Motor neuron (in vitro differentiated cells): ENCODE measurements around the gene NPLOC4. TPM values are rescaled to one million over a fixed set of nuclear protein-coding genes. Genes with fewer than 3 reads are reported as not detected.
"Not testable (repeated sequence)": the region's sequence is repeated elsewhere in the genome, so short reads cannot be mapped to it uniquely, and the experiment has no call there.

ENCODE experiments used
- ATAC-seq, 8 experiments: fragments of 200-7000 bp; cut with Tn5 transposase; replicated peaks in 6 of 8; 2 replicates each; pipeline ENCODE4 v1.8.0; 2021; ENCODE audit warnings: mild to moderate bottlenecking in 8 of 8, moderate library complexity in 8 of 8
- H3K27ac ChIP-seq, 2 donors: fragments of 250-450 bp; sonication (Bioruptor Pico); 2 replicates each; pipeline ENCODE4 v1.9.0; 2021; ENCODE audit warnings: antibody characterized with exemption in 2 of 2, mild to moderate bottlenecking in 2 of 2, moderate library complexity in 1 of 2
- H3K4me1 ChIP-seq, 2 donors: fragments of 250-450 bp; sonication (Bioruptor Pico); replicated peaks in 1 of 2; 2 replicates each; pipeline ENCODE4 v1.6.1; 2021; ENCODE audit warnings: antibody characterized with exemption in 2 of 2, mild to moderate bottlenecking in 2 of 2, moderate library complexity in 1 of 2
- H3K4me3 ChIP-seq, 5 donors: fragments of 250-450 bp; sonication (Bioruptor Pico); 2 replicates each; pipeline ENCODE4 v1.9.0; 2021; ENCODE audit warnings: antibody characterized with exemption in 5 of 5, mild to moderate bottlenecking in 5 of 5, moderate library complexity in 4 of 5
- WGBS, 10 experiments: fragments of 450-650 bp; shearing (Covaris generic); methylation state at CpG; one replicate each; pipeline ENCODE4 v1.0.0; 2022; 5-methylcytosine and 5-hydroxymethylcytosine counted together
- in situ Hi-C, 9 experiments: fragments of 400-800 bp; cut with MboI; loops; one replicate each; pipeline ENCODE4 v1.15.0; 2021; ENCODE audit warnings: low sequenced_read_pairs in 9 of 9, low pct_unique_long_range_greater_than_20kb in 2 of 9; ENCODE audit not compliant: unreplicated experiment in 9 of 9
- total RNA-seq, 8 experiments: library from RNA; unstranded; fragments of 300-600 nt; gene quantifications; 2 replicates each; pipeline versions ENCODE4 v1.2.3 to v1.2.4, GENCODE V29; 2022

NPLOC4 gene
- total RNA-seq = 10 to 100 TPM; 19.3 to 78.3 (median 41.8) TPM

- ATAC-seq = peak; percentile 75 to 94 (median 88)
- Histone ChIP-seq H3K4me1 (peaks cover 8 to 9% of the 10 kb centered on the region in 2 donors), H3K27ac (peak within 1 kb of the TSS; percentile 91 to 92), H3K4me3 (peak within 1 kb of the TSS; percentile 73 to 99 (median 87))
- in situ Hi-C loops = no loop called here
- 0 to 7% (median 0%) methylated on average over 1 to 13 of the region's 77 CpGs; no CpG with 5 or more reads in 4 of the 10 experiments for WGBS, 10 experiments
Observed at GRCh38 chr17:81636505-81637288, at the start of gene NPLOC4, which contains the start of gene TSPAN10. NPLOC4 (minus strand) TSS chr17:81637112; CDS start chr17:81636930, 182 bp downstream. TSPAN10 (plus strand) TSS chr17:81637196; CDS start chr17:81642413, 5,217 bp downstream.

- Histone ChIP-seq H3K4me3 (no peak overlapping the region), H3K27ac (no peak overlapping the region), H3K4me1 (peaks cover 8 to 13% of the 10 kb centered on the region in 2 donors)
- no peak for ATAC-seq
- 100% methylated on average over 2 of the region's 20 CpGs; no CpG with 5 or more reads in 9 of the 10 experiments for WGBS, 10 experiments
- in situ Hi-C loops = no loop called here
Observed at GRCh38 chr17:81686614-81687013, 49.7 kb upstream of the NPLOC4 start.

GRCh38 chr17:81685108-81685507, 48.2 kb upstream of the NPLOC4 start:
- WGBS, 10 experiments = 25 to 69% (median 56%) methylated on average over 2 to 11 of the region's 12 CpGs; no CpG with 5 or more reads in 5 of the 10 experiments
- ATAC-seq = peak in 2 of 8 experiments; percentile 0 to 2
- H3K27ac ChIP-seq = no peak overlapping the region
- in situ Hi-C loops = no loop called here
- peak overlapping the region; percentile 81 to 97 (median 90) for H3K4me3 ChIP-seq
- peaks cover 8 to 13% of the 10 kb centered on the region in 2 donors for H3K4me1 ChIP-seq

GRCh38 chr17:81684442-81684911, 47.6 kb upstream of the NPLOC4 start:
- Histone ChIP-seq H3K4me1 (peaks cover 8 to 13% of the 10 kb centered on the region in 2 donors), H3K27ac (peak overlapping the region; percentile 74 to 86), H3K4me3 (peak overlapping the region; percentile 81 to 97 (median 90))
- in situ Hi-C loops = no loop called here
- peak in 2 of 8 experiments; percentile 29 to 39 for ATAC-seq
- 0 to 21% (median 0%) methylated on average over 1 to 9 of the region's 16 CpGs; no CpG with 5 or more reads in 1 of the 10 experiments for WGBS, 10 experiments

GRCh38 chr17:81683584-81684441, 46.9 kb upstream of the NPLOC4 start, which contains the start of the genes ARL16 and HGS:
ARL16 (minus strand) TSS chr17:81683797; CDS start chr17:81683753, 44 bp downstream.
HGS (plus strand) TSS chr17:81684011; CDS start chr17:81684067, 56 bp downstream.
- in situ Hi-C loops = no loop called here

GRCh38 chr17:81683208-81683583, 46.3 kb upstream of the NPLOC4 start:
- peaks cover 8 to 13% of the 10 kb centered on the region in 2 donors for H3K4me1 ChIP-seq
- WGBS, 10 experiments = 0 to 2% (median 0%) methylated on average over 4 to 19 of the region's 37 CpGs; no CpG with 5 or more reads in 7 of the 10 experiments
- in situ Hi-C loops = no loop called here
- peak in 3 of 8 experiments; percentile 4 to 14 (median 6) for ATAC-seq
- H3K4me3 ChIP-seq = peak overlapping the region; percentile 81 to 97 (median 90)
- H3K27ac ChIP-seq = peak overlapping the region; percentile 89 to 92

More at GRCh38 chr17:81683584-81684441, 46.9 kb upstream of the NPLOC4 start, which contains the start of the genes ARL16 and HGS:
- 0 to 1% (median 0%) methylated on average over 4 to 32 of the region's 112 CpGs; no CpG with 5 or more reads in 5 of the 10 experiments for WGBS, 10 experiments
- Histone ChIP-seq H3K4me3 (peak within 1 kb of the TSS; percentile 81 to 97 (median 90)), H3K4me1 (peaks cover 8 to 13% of the 10 kb centered on the region in 2 donors), H3K27ac (peak within 1 kb of the TSS; percentile 89 to 92)
- ATAC-seq = peak; percentile 81 to 96 (median 94)

- WGBS, 10 experiments = 0 to 85% (median 34%) methylated on average over 2 to 11 of the region's 19 CpGs; no CpG with 5 or more reads in 4 of the 10 experiments
- Histone ChIP-seq H3K27ac (peak overlapping the region; percentile 89 to 92), H3K4me1 (peaks cover 8 to 13% of the 10 kb centered on the region in 2 donors), H3K4me3 (peak overlapping the region; percentile 81 to 97 (median 90))
- in situ Hi-C loops = no loop called here
- no peak for ATAC-seq
Observed at GRCh38 chr17:81682565-81683207, 45.8 kb upstream of the NPLOC4 start.

- WGBS, 10 experiments = 80 to 100% (median 94%) methylated on average over 1 to 3 of the region's 17 CpGs; no CpG with 5 or more reads in 6 of the 10 experiments
- H3K4me3 ChIP-seq = no peak overlapping the region
- in situ Hi-C loops = no loop called here
- H3K4me1 ChIP-seq = peaks cover 8 to 13% of the 10 kb centered on the region in 2 donors
- no peak overlapping the region for H3K27ac ChIP-seq
- ATAC-seq = no peak
Observed at GRCh38 chr17:81681672-81682071, 44.8 kb upstream of the NPLOC4 start.

- Histone ChIP-seq H3K4me3 (no peak overlapping the region), H3K4me1 (peaks cover 11 to 13% of the 10 kb centered on the region in 2 donors), H3K27ac (no peak overlapping the region)
- in situ Hi-C loops = no loop called here
- no peak for ATAC-seq
- 61 to 97% (median 91%) methylated on average over 2 to 10 of the region's 11 CpGs; no CpG with 5 or more reads in 3 of the 10 experiments for WGBS, 10 experiments
Observed at GRCh38 chr17:81680150-81680549, 43.2 kb upstream of the NPLOC4 start.

GRCh38 chr17:81676906-81677305, 40.0 kb upstream of the NPLOC4 start:
- H3K4me1 ChIP-seq = peaks cover 0 to 3% of the 10 kb centered on the region in 2 donors
- in situ Hi-C loops = no loop called here
- no peak overlapping the region for H3K27ac ChIP-seq
- H3K4me3 ChIP-seq = no peak overlapping the region
- peak in 4 of 8 experiments; percentile 8 to 18 (median 10) for ATAC-seq
- WGBS, 10 experiments = 80 to 97% (median 93%) methylated on average over 1 to 6 of the region's 17 CpGs; no CpG with 5 or more reads in 6 of the 10 experiments

- H3K4me1 ChIP-seq, H3K4me3 ChIP-seq, in situ Hi-C loops, H3K27ac ChIP-seq: not testable (repeated sequence)
- ATAC-seq = peak in 1 of 8 experiments; percentile 24
- 14 to 62% (median 47%) methylated on average over 2 to 9 of the region's 18 CpGs; no CpG with 5 or more reads in 5 of the 10 experiments for WGBS, 10 experiments
Observed at GRCh38 chr17:81675515-81676221, 38.8 kb upstream of the NPLOC4 start.
